Measurements from ENCODE around the gene GALNT10. TPM values are rescaled to one million over a fixed set of nuclear protein-coding genes. Genes with fewer than 3 reads are reported as not detected.

The GALNT10 gene
- total RNA-seq, 1 donor: 17.7 TPM

DNA sequence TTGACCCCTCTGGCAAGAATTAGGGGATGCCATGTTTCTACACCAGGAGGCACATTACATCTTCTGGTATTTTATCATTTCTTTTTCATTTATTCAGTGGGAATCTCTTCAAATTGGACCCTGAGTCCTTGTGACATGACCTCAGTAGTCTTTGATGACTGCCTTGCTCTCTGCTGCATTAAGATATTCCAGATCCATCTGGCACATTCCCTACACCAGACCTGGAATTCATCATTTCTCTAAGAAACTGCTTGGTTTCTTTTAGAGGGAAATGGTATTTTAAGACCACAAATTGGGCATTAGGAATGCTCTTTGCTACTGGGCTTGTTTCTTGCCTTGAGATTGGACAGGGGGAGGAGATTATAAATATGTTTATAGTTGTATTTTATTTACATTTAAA, 61.0 kb downstream of the GALNT10 start:
- Histone ChIP-seq H3K4me3 (ENCODE audit: low read length) (no peak overlapping the region), H3K9me3 (ENCODE audit: low read depth, low read length) (no peaks in the 10 kb centered on the region), H3K4me1 (ENCODE audit: insufficient read depth, low read length) (no peaks in the 10 kb centered on the region), H3K27me3 (ENCODE audit: insufficient read depth, low read length) (no peaks in the 10 kb centered on the region)

DNA sequence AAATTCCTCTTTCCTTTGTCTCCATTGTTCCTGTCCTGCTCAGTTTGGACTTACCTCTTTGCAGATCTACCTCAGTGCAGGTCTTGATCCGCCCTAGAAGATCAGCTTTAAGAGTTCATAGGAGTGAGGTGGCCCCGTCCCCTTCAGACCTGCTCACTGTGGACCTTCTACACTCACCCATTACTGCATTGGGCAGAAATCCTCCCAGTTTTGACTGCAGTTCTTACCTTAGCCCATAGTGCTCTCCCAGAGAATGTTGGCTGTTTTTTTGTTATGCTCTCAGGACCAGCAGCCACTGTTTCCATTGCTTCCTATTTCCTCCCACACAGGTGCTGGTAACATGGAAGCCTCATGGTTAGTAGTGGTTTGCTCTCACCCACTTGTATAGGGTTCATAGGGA, 63.3 kb downstream of the GALNT10 start:
- Histone ChIP-seq H3K27me3 (ENCODE audit: insufficient read depth, low read length) (no peaks in the 10 kb centered on the region), H3K4me1 (ENCODE audit: insufficient read depth, low read length) (no peaks in the 10 kb centered on the region), H3K4me3 (ENCODE audit: low read length) (no peak overlapping the region), H3K9me3 (ENCODE audit: low read depth, low read length) (no peaks in the 10 kb centered on the region)

DNA sequence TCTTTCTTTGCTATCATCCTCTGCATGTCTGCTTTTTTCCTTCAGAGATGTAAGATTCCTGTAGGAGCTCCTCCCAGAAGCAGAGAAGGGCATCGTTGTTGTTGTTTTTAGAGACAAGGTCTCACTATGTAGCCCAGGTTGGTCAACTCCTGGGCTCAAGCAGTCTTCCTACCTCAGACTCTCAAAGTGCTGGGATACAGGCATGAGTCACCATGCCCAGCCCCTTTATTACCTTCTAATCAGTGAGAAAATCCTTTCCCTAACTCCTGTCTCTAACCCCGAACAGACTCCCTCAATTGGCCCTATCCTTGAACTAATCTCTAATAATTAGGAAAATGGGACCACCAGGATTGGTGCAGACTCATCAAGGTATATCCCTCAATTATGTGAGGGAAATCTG, 64.4 kb downstream of the GALNT10 start:
- Histone ChIP-seq H3K4me1 (ENCODE audit: insufficient read depth, low read length) (no peaks in the 10 kb centered on the region), H3K9me3 (ENCODE audit: low read depth, low read length) (no peaks in the 10 kb centered on the region), H3K27me3 (ENCODE audit: insufficient read depth, low read length) (no peaks in the 10 kb centered on the region), H3K4me3 (ENCODE audit: low read length) (no peak overlapping the region)

DNA sequence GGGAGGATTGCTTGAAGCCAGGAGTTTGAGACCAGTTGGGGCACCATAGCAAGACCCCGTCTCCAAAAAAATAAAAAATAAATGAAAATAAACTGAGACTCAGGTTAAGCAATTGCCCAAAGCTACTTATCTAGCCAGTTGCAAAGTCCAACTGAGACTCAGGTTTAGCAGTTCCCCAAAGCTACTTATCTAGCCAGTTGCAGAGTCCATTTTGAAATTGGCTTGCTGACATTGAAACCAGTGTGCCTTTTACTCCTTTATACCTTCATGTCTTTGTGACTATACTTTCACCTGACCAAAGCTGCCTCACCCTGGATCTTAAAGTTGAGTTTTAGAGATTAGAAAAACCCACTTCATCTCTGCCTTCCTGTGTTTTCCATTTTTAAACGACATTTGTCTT, 66.5 kb downstream of the GALNT10 start:
- Histone ChIP-seq H3K4me3 (ENCODE audit: low read length) (no peak overlapping the region), H3K27me3 (ENCODE audit: insufficient read depth, low read length) (no peaks in the 10 kb centered on the region), H3K9me3 (ENCODE audit: low read depth, low read length) (no peaks in the 10 kb centered on the region), H3K4me1 (ENCODE audit: insufficient read depth, low read length) (no peaks in the 10 kb centered on the region)

DNA sequence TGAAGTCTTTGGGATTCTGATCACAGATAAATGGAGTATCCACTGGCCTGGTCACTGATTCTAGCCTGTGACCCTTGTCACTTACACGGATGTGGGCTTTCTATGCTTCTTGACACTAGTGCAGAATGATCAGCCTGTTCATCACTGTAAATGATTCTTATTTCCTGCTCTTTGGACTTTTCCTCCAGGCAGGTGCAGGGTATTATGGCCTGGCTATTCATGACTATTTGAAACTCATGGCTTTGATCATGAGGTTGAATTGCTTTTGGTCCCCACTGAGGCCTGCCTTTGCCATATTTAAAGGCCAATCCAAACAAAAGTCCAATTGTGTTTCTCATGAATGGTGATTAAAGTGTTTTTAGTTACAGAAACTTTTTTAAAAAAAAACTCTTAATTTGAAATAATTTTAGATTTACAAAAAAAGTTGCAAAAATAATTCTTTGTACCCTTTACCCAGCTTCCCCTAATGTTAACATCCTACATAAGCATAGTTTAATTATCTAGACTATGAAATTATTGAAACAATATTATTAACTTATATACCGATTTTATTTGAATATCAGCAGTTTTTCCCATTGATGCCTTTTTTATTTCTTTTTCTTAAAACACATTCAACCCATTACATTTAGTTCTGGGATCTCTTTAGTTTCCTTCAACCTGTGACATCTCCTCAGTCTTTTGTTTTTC, 68.1 kb downstream of the GALNT10 start:
- no peak overlapping the region for H3K4me3 ChIP-seq (ENCODE audit: low read length)
- H3K9me3 ChIP-seq (ENCODE audit: low read depth, low read length): no peaks in the 10 kb centered on the region
- H3K27me3 ChIP-seq (ENCODE audit: insufficient read depth, low read length): no peaks in the 10 kb centered on the region
- H3K4me1 ChIP-seq (ENCODE audit: insufficient read depth, low read length): no peaks in the 10 kb centered on the region

DNA sequence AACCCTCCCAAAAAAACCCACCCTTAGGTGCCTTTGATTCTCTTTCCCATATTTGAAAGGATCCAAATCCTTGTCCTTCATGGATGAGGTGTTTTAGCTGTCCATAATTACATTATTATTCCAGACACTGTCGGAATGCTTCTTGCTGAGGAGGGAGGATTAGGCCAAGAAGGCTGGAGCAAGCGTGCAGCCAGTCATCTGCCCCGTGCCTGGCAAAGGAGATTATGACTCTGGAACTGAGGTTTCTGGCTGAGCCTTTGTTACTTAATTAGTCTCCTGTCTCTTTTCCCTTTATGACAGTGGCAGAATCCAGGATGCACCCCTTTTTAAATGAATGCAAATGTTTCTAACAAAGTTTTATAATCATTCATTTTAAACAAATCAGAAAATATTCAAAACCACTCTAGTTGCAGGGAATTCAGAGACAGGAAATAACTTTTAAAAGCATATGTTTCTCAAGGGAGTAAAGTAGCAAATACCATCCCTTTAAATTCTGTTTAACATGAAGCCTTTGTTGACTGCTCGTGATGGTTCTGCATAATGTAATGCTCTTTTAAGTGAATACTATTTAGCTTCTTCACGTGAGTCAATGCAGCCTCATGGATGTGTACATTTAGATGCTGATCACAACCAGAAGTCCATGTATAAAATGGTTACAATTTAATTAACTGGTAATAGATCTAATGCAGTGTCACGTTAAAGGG, 69.8 kb downstream of the GALNT10 start:
- H3K27me3 ChIP-seq (ENCODE audit: insufficient read depth, low read length): no peaks in the 10 kb centered on the region
- H3K4me1 ChIP-seq (ENCODE audit: insufficient read depth, low read length): peaks cover 7% of the 10 kb centered on the region
- H3K4me3 ChIP-seq (ENCODE audit: low read length): no peak overlapping the region
- H3K9me3 ChIP-seq (ENCODE audit: low read depth, low read length): no peaks in the 10 kb centered on the region

DNA sequence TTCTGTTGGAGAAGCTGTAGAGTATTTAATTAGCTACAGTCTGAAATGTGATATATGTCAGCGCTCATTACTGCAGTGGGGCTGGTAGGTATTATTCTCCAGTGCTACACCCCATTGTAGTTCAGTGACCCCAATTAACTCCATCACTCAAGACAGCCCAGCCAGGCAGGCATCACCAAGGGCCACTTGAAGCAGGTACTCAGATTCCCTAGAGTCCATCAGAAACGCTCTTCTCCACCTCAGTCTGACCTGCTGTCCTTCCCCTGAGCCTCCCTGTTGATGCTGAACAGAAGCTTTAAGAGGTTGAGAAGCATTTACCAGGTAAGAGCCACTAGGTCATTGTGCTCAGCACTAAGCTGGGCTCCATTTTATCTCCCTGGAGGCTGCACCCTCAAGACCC, 71.8 kb downstream of the GALNT10 start:
- no peaks in the 10 kb centered on the region for H3K27me3 ChIP-seq (ENCODE audit: insufficient read depth, low read length)
- no peak overlapping the region for H3K4me3 ChIP-seq (ENCODE audit: low read length)
- peaks cover 10% of the 10 kb centered on the region for H3K4me1 ChIP-seq (ENCODE audit: insufficient read depth, low read length)
- no peaks in the 10 kb centered on the region for H3K9me3 ChIP-seq (ENCODE audit: low read depth, low read length)

DNA sequence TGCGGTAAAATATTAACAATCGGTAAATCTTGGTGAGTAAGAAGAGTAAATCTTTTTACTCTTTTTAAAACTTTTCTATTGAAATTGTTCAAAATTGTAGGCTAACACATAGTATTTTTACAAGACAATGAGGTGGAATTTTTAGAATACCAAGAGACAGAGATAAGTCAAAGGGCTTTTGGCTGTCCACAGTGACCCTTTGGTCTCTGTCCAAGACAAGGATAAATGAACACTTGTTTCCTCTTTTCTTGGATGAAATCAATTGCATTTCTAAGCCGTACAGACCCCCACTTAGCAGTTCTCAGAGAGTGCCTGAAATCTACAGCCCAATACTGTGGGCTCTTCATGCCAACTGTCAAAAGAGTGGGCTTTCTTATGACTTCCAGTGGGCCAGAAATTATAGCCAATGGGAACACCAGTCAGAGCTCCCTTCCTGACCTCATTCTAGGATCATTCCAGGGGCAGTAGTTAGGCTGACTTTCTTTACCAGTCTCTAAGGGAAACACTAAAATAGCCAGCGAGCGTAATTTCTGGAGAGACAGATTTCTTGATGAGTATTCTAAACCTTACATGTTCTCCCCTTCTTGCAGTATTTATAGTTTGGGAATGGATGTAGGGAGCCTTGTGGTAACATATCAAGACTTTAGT, 74.1 kb downstream of the GALNT10 start:
- H3K4me1 ChIP-seq (ENCODE audit: insufficient read depth, low read length): peaks cover 10% of the 10 kb centered on the region
- no peaks in the 10 kb centered on the region for H3K9me3 ChIP-seq (ENCODE audit: low read depth, low read length)
- H3K4me3 ChIP-seq (ENCODE audit: low read length): no peak overlapping the region
- no peaks in the 10 kb centered on the region for H3K27me3 ChIP-seq (ENCODE audit: insufficient read depth, low read length)

DNA sequence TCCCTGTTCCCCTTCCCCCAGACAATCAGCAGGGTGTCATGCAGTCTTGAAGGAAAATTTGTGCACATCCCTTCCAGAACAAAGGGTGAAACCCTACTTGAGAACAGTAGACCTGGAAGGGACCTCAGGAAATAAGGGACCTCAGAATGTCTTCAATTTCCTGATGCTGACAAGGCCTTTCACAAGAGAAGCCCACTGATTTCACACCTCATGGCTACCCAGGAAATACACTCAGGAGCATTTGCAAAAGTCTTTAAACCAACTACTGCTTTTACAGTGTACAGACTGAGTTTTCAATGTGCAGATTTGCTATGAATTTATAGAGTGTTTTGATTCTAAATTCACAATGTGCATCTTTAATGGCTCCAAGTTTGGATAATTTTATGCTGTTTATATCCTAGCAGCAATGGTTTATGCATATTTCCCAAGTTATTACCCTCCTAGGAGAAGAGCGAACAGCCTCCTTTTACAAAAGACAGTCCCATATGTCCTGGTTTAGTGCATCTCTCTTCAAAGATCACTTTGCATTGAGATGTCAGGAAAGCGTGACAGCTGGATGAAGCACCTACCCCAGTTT, 74.8 kb downstream of the GALNT10 start:
- H3K4me3 ChIP-seq (ENCODE audit: low read length): no peak overlapping the region
- H3K27me3 ChIP-seq (ENCODE audit: insufficient read depth, low read length): no peaks in the 10 kb centered on the region
- no peaks in the 10 kb centered on the region for H3K9me3 ChIP-seq (ENCODE audit: low read depth, low read length)
- H3K4me1 ChIP-seq (ENCODE audit: insufficient read depth, low read length): peaks cover 10% of the 10 kb centered on the region

DNA sequence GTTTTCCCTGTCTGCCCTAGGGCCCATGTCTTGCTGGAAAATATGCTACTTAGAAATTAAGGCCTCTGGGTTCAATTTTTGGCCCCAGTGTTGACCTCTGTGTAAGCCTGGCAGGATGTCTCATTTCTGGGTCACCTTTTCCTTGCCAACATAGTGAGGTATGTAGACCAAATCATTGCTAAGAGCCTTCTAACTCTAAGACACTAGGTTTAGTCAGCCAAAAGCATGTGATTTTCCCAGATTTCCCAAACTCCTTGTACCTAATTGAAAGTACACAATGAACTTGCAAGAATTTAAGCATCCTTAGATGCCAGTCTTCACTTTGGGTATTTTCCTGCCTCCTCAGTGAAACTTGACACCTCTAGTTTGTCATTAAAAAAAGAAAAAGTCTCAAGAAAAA, 77.0 kb downstream of the GALNT10 start:
- Histone ChIP-seq H3K27me3 (ENCODE audit: insufficient read depth, low read length) (no peaks in the 10 kb centered on the region), H3K4me3 (ENCODE audit: low read length) (no peak overlapping the region), H3K9me3 (ENCODE audit: low read depth, low read length) (no peaks in the 10 kb centered on the region), H3K4me1 (ENCODE audit: insufficient read depth, low read length) (peaks cover 24% of the 10 kb centered on the region)

DNA sequence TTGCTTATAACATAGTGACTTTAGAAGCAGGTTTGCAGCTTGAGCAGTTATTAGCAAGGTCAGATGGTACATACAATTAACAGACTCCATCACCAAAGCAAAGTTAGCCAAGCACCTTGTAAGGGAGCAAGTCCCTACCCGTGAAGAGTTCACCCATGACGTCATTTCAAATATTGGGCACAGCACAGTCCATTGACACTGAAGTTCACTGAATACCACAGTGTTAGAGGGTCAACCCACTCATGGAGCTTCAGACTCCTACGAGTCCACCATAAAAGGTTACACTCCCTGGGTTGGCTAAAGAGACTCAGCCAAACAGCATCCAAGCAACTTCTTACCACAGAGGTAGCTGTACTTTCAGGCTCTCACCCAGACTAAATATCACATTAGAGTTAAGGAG, 77.5 kb downstream of the GALNT10 start:
- Histone ChIP-seq H3K4me3 (ENCODE audit: low read length) (no peak overlapping the region), H3K27me3 (ENCODE audit: insufficient read depth, low read length) (no peaks in the 10 kb centered on the region), H3K4me1 (ENCODE audit: insufficient read depth, low read length) (peaks cover 30% of the 10 kb centered on the region), H3K9me3 (ENCODE audit: low read depth, low read length) (no peaks in the 10 kb centered on the region)

DNA sequence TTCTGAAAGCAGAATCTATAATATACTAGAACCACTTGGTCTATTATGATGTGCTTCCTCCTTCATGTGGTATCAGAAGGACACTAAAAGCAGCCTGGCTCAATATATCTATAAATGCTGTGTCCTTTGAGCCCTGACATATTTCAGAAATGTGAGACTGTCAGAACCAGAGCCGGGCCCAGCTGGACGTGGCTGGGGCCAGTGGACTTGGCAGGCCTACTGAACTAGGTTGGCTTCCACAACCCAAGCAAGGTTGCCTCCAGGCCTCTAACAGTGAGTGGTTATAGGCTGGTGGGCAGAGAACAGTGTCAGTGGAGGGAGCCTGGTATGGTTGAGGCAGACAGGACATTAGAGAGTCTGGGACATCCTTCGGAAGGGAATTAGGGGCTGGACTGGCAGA, 78.9 kb downstream of the GALNT10 start:
- peaks cover 43% of the 10 kb centered on the region for H3K4me1 ChIP-seq (ENCODE audit: insufficient read depth, low read length)
- no peaks in the 10 kb centered on the region for H3K27me3 ChIP-seq (ENCODE audit: insufficient read depth, low read length)
- H3K4me3 ChIP-seq (ENCODE audit: low read length): no peak overlapping the region
- no peaks in the 10 kb centered on the region for H3K9me3 ChIP-seq (ENCODE audit: low read depth, low read length)

DNA sequence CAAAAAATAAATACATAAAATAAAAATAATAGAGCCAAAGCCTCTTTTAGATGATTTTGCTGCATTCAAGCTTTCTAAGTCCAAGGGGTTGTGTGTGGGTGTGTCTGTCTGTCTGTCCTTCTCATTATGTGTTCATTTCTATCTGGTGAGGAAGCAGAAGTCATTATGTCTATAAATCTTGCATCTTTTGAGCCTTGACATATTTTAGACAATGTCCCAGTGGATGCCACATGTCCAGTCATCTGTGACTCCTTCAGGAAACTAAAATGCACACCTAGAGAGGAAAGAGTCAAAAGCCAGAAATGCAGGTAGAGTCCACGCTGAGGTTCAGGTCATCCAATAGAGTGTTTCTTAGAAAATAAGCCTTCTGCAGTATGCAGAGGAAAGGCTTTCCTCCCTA, 80.9 kb downstream of the GALNT10 start:
- Histone ChIP-seq H3K27me3 (ENCODE audit: insufficient read depth, low read length) (no peaks in the 10 kb centered on the region), H3K9me3 (ENCODE audit: low read depth, low read length) (no peaks in the 10 kb centered on the region), H3K4me3 (ENCODE audit: low read length) (no peak overlapping the region), H3K4me1 (ENCODE audit: insufficient read depth, low read length) (peaks cover 37% of the 10 kb centered on the region)

DNA sequence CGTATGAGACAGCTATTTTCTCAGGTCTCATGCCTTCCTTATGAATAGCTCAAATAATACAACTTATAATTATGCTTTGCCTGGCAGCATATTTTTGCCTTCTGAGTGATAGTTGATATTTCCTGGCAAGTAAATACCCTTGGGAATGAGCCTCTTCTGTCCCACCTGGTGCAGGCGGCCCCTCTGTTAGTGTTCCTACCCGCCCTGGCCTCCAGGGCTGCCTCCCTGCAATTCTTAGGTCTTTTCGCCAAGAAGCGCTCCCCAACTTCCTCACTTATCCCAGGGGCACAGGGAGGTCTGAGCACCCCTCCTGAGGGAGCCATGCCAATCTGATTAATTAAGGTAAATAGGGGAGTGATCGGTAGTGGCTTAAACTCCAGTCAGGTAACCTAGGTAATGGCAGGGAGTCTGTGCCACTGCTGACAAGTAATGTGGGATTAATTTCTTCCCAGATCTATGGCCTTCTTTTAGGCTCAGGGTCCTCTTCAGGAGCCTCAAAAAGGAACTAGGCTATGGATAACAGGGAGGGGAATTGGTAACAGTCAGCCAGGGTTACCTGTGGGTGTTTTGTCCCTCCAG, 81.5 kb downstream of the GALNT10 start:
- Histone ChIP-seq H3K9me3 (ENCODE audit: low read depth, low read length) (no peaks in the 10 kb centered on the region), H3K27me3 (ENCODE audit: insufficient read depth, low read length) (no peaks in the 10 kb centered on the region), H3K4me3 (ENCODE audit: low read length) (no peak overlapping the region), H3K4me1 (ENCODE audit: insufficient read depth, low read length) (peaks cover 37% of the 10 kb centered on the region)

DNA sequence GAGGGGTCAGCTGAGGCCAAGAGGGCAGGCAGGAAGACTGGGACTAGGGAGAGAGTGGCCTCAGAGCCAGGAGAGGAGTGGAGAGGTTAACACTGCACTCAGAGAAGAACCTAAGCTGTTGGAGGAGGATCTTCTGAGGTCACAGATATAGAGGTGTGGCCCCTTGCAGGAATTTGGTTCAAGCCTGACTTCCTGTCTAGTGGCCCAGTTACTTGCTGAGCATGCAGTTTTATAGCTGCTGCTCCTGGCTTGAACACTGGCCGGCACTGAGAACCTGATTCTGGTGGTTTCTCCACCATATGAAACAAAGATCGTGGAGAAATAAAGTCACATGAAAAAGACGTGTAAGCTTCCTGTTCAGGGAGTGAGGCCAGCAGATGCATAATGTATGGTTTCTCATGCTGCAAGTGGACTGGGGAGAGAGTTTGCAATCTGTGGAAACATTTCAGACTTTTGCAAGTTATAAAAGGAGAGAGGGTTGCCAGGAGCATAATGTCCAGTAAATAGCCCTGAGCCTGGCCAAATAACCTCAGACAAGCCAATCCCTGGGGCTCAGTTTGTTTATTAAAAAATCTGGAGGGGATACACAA, 82.6 kb downstream of the GALNT10 start:
- Histone ChIP-seq H3K4me1 (ENCODE audit: insufficient read depth, low read length) (peaks cover 37% of the 10 kb centered on the region), H3K4me3 (ENCODE audit: low read length) (no peak overlapping the region), H3K27me3 (ENCODE audit: insufficient read depth, low read length) (no peaks in the 10 kb centered on the region), H3K9me3 (ENCODE audit: low read depth, low read length) (no peaks in the 10 kb centered on the region)

Measured in mononuclear cell (primary cell).